Right lobe of liver (tissue), 4 donors: ENCODE data around the gene FBXL17.

ENCODE experiments used
- POLR2A ChIP-seq: fragments of 450-650 bp; IDR thresholded peaks from one replicate; pipeline ENCODE4 v1.6.1; 2017; ENCODE audit warnings: antibody characterized with exemption, mild to moderate bottlenecking
- TF ChIP-seq, protein P1 (sequence below), 4 donors: fragments of 200-600 bp in 3 of 4; fragments of 450-650 bp in 1 of 4; IDR thresholded peaks; one replicate each; pipeline versions ENCODE4 v1.5.1 to v1.8.0; 2016 to 2022; ENCODE audit warnings: antibody characterized with exemption in 4 of 4, mild to moderate bottlenecking in 2 of 4
- donor health status: DM: no; HTN: no; CAD: no.
- donor health status: DM: no; HTN: no; CAD: no.
- donor health status: DM: no; HTN: yes; CAD: no.

DNA sequence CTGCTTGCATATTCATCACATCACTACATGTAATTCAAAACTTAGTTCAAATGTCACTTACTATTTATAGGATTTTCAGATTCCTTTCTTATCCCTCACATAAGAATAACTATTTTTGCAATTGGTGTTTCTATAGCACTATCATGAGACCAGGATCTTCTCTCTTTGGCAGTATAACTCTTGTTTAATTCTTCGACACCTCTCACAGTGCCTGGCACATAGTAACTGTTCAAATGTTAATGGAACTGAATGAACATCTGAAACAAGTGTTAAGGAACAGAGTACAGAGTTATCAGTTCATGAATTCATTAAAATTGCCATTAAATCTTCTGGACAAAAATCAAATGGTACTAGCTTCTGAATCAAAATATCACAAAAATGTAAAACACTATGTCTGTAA, 40.0 kb downstream of the FBXL17 start:
- TF ChIP-seq, protein P1, sequence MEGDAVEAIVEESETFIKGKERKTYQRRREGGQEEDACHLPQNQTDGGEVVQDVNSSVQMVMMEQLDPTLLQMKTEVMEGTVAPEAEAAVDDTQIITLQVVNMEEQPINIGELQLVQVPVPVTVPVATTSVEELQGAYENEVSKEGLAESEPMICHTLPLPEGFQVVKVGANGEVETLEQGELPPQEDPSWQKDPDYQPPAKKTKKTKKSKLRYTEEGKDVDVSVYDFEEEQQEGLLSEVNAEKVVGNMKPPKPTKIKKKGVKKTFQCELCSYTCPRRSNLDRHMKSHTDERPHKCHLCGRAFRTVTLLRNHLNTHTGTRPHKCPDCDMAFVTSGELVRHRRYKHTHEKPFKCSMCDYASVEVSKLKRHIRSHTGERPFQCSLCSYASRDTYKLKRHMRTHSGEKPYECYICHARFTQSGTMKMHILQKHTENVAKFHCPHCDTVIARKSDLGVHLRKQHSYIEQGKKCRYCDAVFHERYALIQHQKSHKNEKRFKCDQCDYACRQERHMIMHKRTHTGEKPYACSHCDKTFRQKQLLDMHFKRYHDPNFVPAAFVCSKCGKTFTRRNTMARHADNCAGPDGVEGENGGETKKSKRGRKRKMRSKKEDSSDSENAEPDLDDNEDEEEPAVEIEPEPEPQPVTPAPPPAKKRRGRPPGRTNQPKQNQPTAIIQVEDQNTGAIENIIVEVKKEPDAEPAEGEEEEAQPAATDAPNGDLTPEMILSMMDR (IDR thresholded peaks at IDR 0.05) = no peak
- TF ChIP-seq POLR2A = no peak
